GM12872 (cell line): ENCODE results near the gene IFT27.

ENCODE experiments used
- CTCF ChIP-seq: IDR thresholded peaks from 3 replicates; pipeline ENCODE4 v1.5.1; 2011; ENCODE audit warnings: low read depth, mild to moderate bottlenecking, low read length, moderate library complexity; ENCODE audit not compliant: insufficient read depth

The IFT27 gene

GRCh38 chr22:36730176-36730858, 45.6 kb downstream of the IFT27 start:
- TF ChIP-seq CTCF: no peak

- TF ChIP-seq CTCF: no peak
Observed at GRCh38 chr22:36729321-36729720, 46.6 kb downstream of the IFT27 start.

DNA sequence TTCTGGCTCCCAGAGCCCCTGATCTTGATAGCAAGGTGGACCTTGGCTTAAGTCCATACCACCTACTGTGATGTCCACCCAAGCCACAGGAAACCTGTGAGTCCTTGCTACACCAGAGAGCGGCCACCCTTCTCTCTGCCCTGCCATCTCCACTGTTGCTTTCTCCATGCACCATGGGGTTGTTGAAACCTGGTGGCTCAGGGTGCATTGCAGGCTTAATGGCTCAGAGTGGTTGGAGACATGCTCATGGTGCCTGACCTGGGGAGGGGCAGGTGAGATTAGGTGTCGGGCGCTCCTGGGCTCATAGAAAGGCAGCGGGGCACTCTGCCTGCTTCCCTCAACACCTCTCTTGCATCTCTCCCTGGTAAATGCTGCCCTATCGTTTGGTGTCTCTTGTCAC, 47.4 kb downstream of the IFT27 start:
- no peak for TF ChIP-seq CTCF

DNA sequence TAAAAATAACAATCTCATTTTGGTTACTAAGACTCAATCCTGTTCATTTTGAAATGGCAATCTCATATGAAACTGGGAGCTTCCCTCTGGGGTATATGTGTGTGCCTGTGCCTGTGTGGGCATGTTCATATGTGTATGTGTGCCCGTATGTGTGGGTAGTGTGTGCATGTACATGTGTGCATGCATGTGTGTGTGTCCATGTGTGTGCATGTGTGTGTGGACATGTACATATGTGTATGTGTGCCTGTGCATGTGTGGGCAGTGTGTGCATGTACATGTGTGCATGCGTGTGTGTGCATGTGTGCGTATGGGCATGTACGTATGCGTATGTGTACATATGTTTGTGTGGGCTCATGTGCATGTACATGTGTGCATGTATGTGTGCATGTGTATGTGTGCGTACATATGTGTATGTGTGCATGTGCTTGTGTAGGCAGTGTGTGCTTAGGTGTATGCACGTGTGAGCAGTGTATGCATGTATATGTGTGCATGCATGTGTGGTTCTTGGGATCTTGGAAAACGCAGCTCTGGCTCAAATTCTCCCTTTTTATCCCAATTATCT, 47.9 kb downstream of the IFT27 start:
- no peak for TF ChIP-seq CTCF

DNA sequence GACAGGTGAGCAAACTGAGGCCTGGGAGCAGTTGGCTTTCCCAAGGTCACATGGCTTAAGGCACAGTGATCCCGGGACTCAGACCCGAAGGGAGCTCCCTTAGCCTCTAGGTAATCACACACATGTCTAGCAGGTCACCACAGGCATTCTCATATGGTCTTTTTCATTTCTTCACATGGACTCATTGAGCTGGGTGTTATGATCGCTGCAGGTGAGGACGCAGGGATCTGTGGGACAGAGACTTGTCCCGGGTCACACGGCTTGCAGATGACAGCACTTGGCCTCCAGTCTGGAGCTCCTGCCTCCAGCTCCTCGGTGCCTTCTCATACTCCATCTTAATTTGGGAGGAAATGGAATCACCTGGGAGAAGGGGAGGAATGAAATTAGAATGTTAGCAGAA, 48.8 kb downstream of the IFT27 start:
- no peak for TF ChIP-seq CTCF

DNA sequence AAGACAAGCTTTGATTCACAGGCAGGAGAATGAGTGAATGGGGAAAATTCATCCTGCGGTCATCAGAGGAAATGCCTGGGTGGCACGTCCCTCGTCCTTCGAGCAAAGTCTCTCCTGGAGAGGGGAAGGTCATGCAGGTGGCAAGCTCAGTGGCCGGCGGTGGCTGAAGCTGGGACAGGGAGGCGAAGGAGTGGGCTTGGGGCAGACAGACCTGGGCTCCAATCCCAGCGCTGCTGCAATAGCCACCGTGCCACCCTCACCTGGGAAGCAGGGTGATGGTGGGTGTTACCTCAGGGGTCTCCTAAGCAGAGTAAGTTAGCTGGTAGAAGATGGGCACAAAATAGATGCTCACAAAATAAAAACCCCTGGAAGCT, 49.9 kb downstream of the IFT27 start:
- TF ChIP-seq CTCF: no peak

GRCh38 chr22:36725366-36726006, 50.4 kb downstream of the IFT27 start:
- TF ChIP-seq CTCF: no peak
